GM12873 (cell line): ENCODE results near the gene GREM2.

Experiments
- TF ChIP-seq, protein P1 (sequence below): IDR thresholded peaks from 2 replicates; pipeline ENCODE4 v1.5.1; 2012; ENCODE audit warnings: low read depth, mild to moderate bottlenecking, moderate library complexity, low read length, control low read depth; ENCODE audit not compliant: insufficient read depth; ENCODE audit errors: missing control alignments

Gene GREM2

DNA sequence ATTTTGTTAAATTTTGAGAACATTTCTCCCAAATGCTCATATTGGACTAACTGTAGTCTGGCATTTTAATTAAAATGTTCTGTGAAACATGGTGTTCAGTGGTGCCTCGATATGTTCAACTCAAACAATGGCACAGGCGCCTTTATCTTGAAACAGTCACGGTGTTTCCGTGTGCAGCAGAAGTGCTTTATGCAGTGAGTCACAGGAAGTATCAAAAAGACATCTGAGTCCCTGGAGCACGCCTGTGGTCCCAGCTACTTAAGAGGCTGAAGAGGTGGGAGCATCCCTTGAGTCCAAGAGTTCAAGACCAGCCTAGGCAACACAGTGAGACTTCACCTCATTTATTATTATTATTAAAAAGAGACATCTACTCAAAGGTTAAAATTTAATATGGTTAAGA lies 52.2 kb downstream of the GREM2 start:
- TF ChIP-seq, protein P1, sequence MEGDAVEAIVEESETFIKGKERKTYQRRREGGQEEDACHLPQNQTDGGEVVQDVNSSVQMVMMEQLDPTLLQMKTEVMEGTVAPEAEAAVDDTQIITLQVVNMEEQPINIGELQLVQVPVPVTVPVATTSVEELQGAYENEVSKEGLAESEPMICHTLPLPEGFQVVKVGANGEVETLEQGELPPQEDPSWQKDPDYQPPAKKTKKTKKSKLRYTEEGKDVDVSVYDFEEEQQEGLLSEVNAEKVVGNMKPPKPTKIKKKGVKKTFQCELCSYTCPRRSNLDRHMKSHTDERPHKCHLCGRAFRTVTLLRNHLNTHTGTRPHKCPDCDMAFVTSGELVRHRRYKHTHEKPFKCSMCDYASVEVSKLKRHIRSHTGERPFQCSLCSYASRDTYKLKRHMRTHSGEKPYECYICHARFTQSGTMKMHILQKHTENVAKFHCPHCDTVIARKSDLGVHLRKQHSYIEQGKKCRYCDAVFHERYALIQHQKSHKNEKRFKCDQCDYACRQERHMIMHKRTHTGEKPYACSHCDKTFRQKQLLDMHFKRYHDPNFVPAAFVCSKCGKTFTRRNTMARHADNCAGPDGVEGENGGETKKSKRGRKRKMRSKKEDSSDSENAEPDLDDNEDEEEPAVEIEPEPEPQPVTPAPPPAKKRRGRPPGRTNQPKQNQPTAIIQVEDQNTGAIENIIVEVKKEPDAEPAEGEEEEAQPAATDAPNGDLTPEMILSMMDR: no peak

DNA sequence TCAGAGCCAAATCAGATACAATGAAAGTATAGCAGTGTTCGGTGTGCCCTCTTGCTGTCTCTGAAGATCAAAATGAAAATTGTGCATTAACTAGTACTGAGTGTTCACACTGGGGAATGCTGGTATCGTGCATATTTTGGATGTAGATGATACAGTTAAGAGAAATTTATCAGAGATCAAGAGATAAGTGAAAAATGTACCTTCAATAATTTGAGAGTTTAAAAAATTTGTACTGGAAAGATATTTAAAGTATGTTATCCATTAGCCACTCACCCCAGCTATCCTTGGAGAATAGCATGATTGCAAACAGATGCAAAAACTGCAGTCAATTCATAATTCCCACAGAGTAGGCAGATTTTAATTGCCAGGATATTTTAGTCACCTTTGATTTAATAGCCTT lies 56.4 kb downstream of the GREM2 start:
- TF ChIP-seq, protein P1: no peak

DNA sequence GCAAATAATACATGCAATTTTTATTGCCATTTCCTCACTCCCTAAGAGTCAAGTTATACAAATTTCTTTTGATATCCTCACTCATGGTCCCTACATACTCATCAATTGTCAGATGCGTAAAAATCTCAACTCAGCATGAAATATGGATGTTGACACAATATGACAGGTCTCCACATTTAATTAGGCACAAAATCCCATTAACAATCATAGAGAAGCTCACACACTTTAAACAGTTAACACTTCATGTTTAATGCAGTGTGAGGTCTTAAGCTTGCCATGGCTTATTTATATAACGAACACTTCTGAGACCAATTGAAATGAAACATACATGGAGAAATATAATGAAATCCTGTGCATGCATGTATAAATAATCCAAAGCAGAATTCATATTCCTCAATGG lies 58.6 kb downstream of the GREM2 start:
- TF ChIP-seq, protein P1: no peak

DNA sequence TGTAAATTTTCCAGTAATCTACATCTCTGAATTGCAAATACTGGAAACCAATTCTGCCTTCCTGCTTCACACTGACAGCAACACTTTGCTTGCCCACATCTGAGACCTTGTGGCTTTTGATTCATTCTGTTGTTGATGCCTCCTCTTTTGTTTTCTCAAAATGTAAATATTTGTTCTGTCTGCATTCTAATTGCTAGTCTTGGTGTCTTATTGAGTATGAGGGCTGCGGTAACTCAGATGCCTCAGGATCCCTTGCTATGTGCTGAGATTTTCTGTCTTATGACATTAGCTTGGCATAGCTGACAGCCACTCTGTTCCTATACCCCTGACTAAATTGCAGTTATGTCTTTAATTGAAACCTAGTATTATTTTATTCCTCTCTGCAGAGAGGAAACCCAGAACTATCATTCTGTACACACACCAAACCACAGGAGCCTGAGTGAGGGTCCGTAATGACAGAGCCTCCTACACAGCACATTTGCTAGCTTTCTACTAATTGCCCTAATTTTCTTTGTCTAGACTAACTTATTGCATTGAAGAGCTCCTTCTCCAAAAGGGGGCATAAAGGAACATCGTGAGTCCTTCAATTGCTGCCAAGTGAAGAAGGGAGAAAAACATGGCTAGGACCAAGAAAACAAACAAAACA lies 72.1 kb downstream of the GREM2 start:
- TF ChIP-seq, protein P1: no peak

DNA sequence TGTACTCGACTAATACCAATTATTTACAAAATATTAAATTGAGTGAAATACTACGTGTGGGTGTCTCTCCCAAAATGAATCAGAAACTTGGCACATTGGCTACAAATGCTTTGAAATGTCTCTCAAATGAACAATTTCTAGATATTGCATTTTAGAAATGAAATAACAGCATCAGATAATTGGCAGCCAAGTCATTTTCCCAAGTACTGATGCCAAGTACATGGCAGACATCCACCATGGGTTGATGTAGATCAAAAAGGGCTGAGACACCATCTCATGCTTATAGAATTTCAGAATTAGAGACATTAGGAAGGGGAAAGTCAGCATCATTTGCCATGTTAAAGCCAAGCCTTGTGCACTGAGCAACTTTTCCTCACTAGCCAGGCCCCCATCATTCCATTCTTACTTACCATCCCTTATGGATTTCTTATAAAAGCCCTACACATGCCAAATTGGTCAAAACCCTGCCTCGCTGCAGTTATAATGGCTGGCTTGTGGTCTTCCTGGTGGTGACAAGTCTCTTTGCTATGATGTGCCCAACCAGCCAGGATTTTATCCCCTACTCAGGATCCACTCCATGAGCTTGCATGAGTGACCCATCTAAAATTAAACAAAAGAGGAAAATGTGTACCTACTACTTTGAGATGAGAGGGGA lies 73.1 kb downstream of the GREM2 start:
- TF ChIP-seq, protein P1: no peak

DNA sequence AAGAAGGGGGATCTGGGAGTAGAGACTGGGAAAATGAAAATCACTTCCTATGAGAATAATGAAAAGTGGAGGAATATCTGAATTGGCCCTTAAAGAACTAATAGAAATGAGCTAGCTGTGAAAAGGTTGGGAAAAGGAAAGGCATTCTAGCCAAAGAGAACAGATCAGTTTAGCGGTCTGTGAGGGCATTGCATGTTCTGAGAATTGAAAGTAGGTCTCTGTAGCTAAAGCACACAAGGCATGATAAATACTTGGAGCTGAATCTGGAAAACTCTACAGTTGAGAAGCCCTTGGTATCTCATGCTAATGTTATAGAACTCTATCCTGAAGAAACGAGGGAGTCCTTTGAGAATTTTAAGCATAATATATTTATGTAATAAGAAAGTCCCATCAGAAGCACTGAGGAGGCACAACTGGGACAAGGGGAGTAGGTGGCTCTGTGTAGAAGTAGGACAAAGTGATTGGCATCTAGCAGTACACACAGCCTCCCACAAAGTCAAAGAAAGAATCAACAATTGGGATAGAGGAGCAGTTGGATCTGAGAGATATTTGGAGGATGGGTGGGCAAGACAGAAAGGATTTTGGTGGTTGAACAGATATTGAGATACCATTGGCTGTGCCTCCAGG lies 78.7 kb downstream of the GREM2 start:
- TF ChIP-seq, protein P1: no peak

DNA sequence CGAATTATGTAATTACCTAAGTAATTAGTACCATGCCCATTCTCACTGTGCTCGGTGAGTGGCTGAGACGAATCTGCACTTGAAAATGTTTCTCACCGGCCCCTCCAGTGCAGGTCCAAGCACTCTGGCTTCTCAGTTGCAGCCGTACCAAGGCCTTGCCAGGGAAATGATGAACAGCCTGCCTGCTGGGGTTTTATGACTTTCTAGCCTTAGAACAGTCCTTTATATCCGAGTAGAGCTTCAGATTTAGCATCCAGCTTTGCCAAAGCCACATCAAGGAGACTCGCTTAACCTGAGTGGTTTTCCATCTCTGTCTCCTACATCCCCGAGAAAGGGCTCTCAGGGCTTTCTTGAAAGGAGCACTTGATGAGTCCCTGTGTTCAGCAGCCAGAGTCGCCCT lies 83.4 kb downstream of the GREM2 start:
- TF ChIP-seq, protein P1: no peak
